Activated CD8-positive, alpha-beta memory T cell treated with anti-CD3 and anti-CD28 coated beads for 36 hours (primary cell): ENCODE results near the gene OXTR. TPM values are rescaled to one million over a fixed set of nuclear protein-coding genes. Genes with fewer than 3 reads are reported as not detected.
"Not testable (repeated sequence)": the region's sequence is repeated elsewhere in the genome, so short reads cannot be mapped to it uniquely, and the experiment has no call there.

Experiments
- CTCF ChIA-PET: fragments of 350-600 bp; sonication (Branson Sonifier 250); formaldehyde crosslinking; loops from one replicate; lab custom pipeline; 2021; ENCODE audit warnings: antibody characterized with exemption; lab: Charles Lee
- POLR2A ChIA-PET: fragments of 350-600 bp; sonication (Branson Sonifier 250); formaldehyde crosslinking; loops from one replicate; lab custom pipeline; 2021; ENCODE audit warnings: antibody characterized with exemption; lab: Charles Lee
- total RNA-seq, 2 experiments: library from RNA; stranded (reverse); gene quantifications; one replicate each; pipeline ENCODE4 v1.2.3, GENCODE V29; 2021

The OXTR gene
- total RNA-seq, 2 experiments from 2014 or later, result 0.73 to 1.0 TPM

GRCh38 chr3:8723612-8724011 is 45.8 kb downstream of the OXTR start:
- POLR2A ChIA-PET, result no interaction called here
- CTCF ChIA-PET, result no interaction called here

GRCh38 chr3:8722808-8723207 is 46.6 kb downstream of the OXTR start:
- ChIA-PET CTCF (no interaction called here), POLR2A (no interaction called here)

- POLR2A ChIA-PET, CTCF ChIA-PET: not testable (repeated sequence)
These were observed 53.7 kb downstream of the OXTR start for GRCh38 chr3:8715757-8716156.

GRCh38 chr3:8713901-8714759 is 55.3 kb downstream of the OXTR start:
- CTCF ChIA-PET, result no interaction called here
- POLR2A ChIA-PET, result no interaction called here

GRCh38 chr3:8712908-8713255 is 56.5 kb downstream of the OXTR start:
- CTCF ChIA-PET, result no interaction called here
- POLR2A ChIA-PET, result no interaction called here

GRCh38 chr3:8712045-8712907 is 57.1 kb downstream of the OXTR start:
- CTCF ChIA-PET, result no interaction called here
- POLR2A ChIA-PET, result no interaction called here

GRCh38 chr3:8709801-8710507 is 59.5 kb downstream of the OXTR start:
- CTCF ChIA-PET, result no interaction called here
- POLR2A ChIA-PET, result no interaction called here

- CTCF ChIA-PET, result no interaction called here
- POLR2A ChIA-PET, result no interaction called here
These were observed 60.1 kb downstream of the OXTR start for GRCh38 chr3:8709287-8709686.

GRCh38 chr3:8705575-8705974 is 63.8 kb downstream of the OXTR start:
- ChIA-PET POLR2A (no interaction called here), CTCF (no interaction called here)

- ChIA-PET POLR2A (no interaction called here), CTCF (interaction anchor here (0.6 kb wide), 1 partner anchor 208 kb away, joined by 3 read pairs; no protein-coding TSS in a partner anchor)
These were observed 66.9 kb downstream of the OXTR start for GRCh38 chr3:8702560-8702959.

Other genes starting within 250 kb of the OXTR start
- not detected for gene SSUH2, start 124.8 kb downstream of the OXTR start, total RNA-seq
- gene CAV3, start 35.8 kb downstream of the OXTR start, total RNA-seq, result not detected
- 10 to 100 TPM; 46.1 to 48.2 TPM for gene RAD18, start 193.9 kb upstream of the OXTR start, total RNA-seq